ENCODE results near the gene ZFP92. TPM values are rescaled to one million over a fixed set of nuclear protein-coding genes. Genes with fewer than 3 reads are reported as not detected.

The ZFP92 gene
- total and polyA plus RNA-seq, 2 donors (not counting 1 experiment from before 2014, with no cell fraction given), result 0.06 to 0.17 TPM

- Histone ChIP-seq H3K4me2 (ENCODE audit: extremely low read depth, insufficient read depth, low read length) (no peak overlapping the region), H3K9ac (ENCODE audit: insufficient read depth, low read length) (no peak overlapping the region), H2AFZ (ENCODE audit: low read length) (no peak overlapping the region), H3K9me3 (ENCODE audit: control insufficient read depth, insufficient read depth, low read depth, low read length) (no peaks in the 10 kb centered on the region), H3K4me3 (replicated peaks in 1 of 4; ENCODE audit: control extremely low read depth in 1 of 4, insufficient read depth in 1 of 4, low read depth in 3 of 4, low read length in 4 of 4) (no peak overlapping the region), H3K27ac (ENCODE audit: insufficient read depth, low read length) (no peak overlapping the region), H3K4me1 (ENCODE audit: control insufficient read depth, extremely low read depth, insufficient read depth, low read length) (no peaks in the 10 kb centered on the region), H3K36me3 (ENCODE audit: control insufficient read depth, insufficient read depth, low read length) (no peaks in the 10 kb centered on the region), H3K79me2 (ENCODE audit: control insufficient read depth, insufficient read depth, low read length) (no peaks in the 10 kb centered on the region), H4K20me1 (ENCODE audit: control insufficient read depth, extremely low read depth, insufficient read depth, low read length) (no peaks in the 10 kb centered on the region), H3K27me3 (ENCODE audit: control insufficient read depth, insufficient read depth, low read length) (no peaks in the 10 kb centered on the region)
- DNase-seq (ENCODE audit: low read depth in 2 of 2), result no peak
- TF ChIP-seq EZH2 (IDR thresholded peaks at IDR 0.05; ENCODE audit: low read length, missing control alignments) (no peak), CTCF (conservative IDR thresholded peaks at IDR 0.05 in 1 of 2, IDR thresholded peaks at IDR 0.05 in 1 of 2; ENCODE audit: low read depth in 1 of 2, low read length in 2 of 2) (no peak)
Observed at GRCh38 chrX:153446636-153446936, 35.3 kb downstream of the ZFP92 start.

GRCh38 chrX:153446950-153447580, 35.8 kb downstream of the ZFP92 start:
- DNase-seq (ENCODE audit: low read depth in 2 of 2), result no peak
- Histone ChIP-seq H3K4me3 (replicated peaks in 1 of 4; ENCODE audit: control extremely low read depth in 1 of 4, insufficient read depth in 1 of 4, low read depth in 3 of 4, low read length in 4 of 4) (no peak overlapping the region), H3K27ac (ENCODE audit: insufficient read depth, low read length) (no peak overlapping the region), H4K20me1 (ENCODE audit: control insufficient read depth, extremely low read depth, insufficient read depth, low read length) (no peaks in the 10 kb centered on the region), H3K9me3 (ENCODE audit: control insufficient read depth, insufficient read depth, low read depth, low read length) (no peaks in the 10 kb centered on the region), H3K79me2 (ENCODE audit: control insufficient read depth, insufficient read depth, low read length) (no peaks in the 10 kb centered on the region), H2AFZ (ENCODE audit: low read length) (no peak overlapping the region), H3K36me3 (ENCODE audit: control insufficient read depth, insufficient read depth, low read length) (no peaks in the 10 kb centered on the region), H3K4me2 (ENCODE audit: extremely low read depth, insufficient read depth, low read length) (no peak overlapping the region), H3K4me1 (ENCODE audit: control insufficient read depth, extremely low read depth, insufficient read depth, low read length) (no peaks in the 10 kb centered on the region), H3K9ac (ENCODE audit: insufficient read depth, low read length) (no peak overlapping the region), H3K27me3 (ENCODE audit: control insufficient read depth, insufficient read depth, low read length) (no peaks in the 10 kb centered on the region)
- TF ChIP-seq EZH2 (IDR thresholded peaks at IDR 0.05; ENCODE audit: low read length, missing control alignments) (no peak), CTCF (conservative IDR thresholded peaks at IDR 0.05 in 1 of 2, IDR thresholded peaks at IDR 0.05 in 1 of 2; ENCODE audit: low read depth in 1 of 2, low read length in 2 of 2) (no peak)

- Histone ChIP-seq H2AFZ (ENCODE audit: low read length) (no peak overlapping the region), H4K20me1 (ENCODE audit: control insufficient read depth, extremely low read depth, insufficient read depth, low read length) (no peaks in the 10 kb centered on the region), H3K4me3 (replicated peaks in 1 of 4; ENCODE audit: control extremely low read depth in 1 of 4, insufficient read depth in 1 of 4, low read depth in 3 of 4, low read length in 4 of 4) (no peak overlapping the region), H3K79me2 (ENCODE audit: control insufficient read depth, insufficient read depth, low read length) (no peaks in the 10 kb centered on the region), H3K36me3 (ENCODE audit: control insufficient read depth, insufficient read depth, low read length) (no peaks in the 10 kb centered on the region), H3K4me1 (ENCODE audit: control insufficient read depth, extremely low read depth, insufficient read depth, low read length) (no peaks in the 10 kb centered on the region), H3K4me2 (ENCODE audit: extremely low read depth, insufficient read depth, low read length) (no peak overlapping the region), H3K27ac (ENCODE audit: insufficient read depth, low read length) (no peak overlapping the region), H3K27me3 (ENCODE audit: control insufficient read depth, insufficient read depth, low read length) (no peaks in the 10 kb centered on the region), H3K9ac (ENCODE audit: insufficient read depth, low read length) (no peak overlapping the region), H3K9me3 (ENCODE audit: control insufficient read depth, insufficient read depth, low read depth, low read length) (no peaks in the 10 kb centered on the region)
- TF ChIP-seq EZH2 (IDR thresholded peaks at IDR 0.05; ENCODE audit: low read length, missing control alignments) (no peak), CTCF (conservative IDR thresholded peaks at IDR 0.05 in 1 of 2, IDR thresholded peaks at IDR 0.05 in 1 of 2; ENCODE audit: low read depth in 1 of 2, low read length in 2 of 2) (no peak)
- no peak for DNase-seq (ENCODE audit: low read depth in 2 of 2)
Observed at GRCh38 chrX:153447581-153447960, 36.3 kb downstream of the ZFP92 start.
